Measurements from ENCODE around the gene DAB1. TPM values are rescaled to one million over a fixed set of nuclear protein-coding genes. Genes with fewer than 3 reads are reported as not detected.

The DAB1 gene
- total and polyA plus RNA-seq, 2 of the 8 experiments (the other 6 are each of a cell fraction or from before 2014, with no cell fraction given): 4.4 to 11.8 TPM

DNA sequence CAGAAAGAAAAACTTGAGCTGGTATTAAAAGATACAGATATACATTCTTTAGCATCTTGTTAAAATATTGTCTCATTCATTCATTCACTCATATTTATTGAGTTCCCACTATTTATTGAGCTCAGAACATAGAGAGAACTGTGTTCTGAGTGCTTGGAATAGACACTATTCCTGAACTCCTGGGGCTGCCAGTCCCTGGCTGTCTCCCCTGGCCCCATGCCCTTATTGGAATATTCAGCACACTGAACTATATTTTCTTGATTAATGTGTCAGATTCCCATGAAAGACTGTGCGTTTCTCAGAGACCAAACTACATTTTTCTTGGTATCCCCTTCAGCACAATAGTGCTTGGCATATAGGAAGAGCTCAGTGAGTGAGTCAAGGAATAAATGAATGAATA, 44.0 kb upstream of the DAB1 start (continued):
- TF ChIP-seq, protein P1, sequence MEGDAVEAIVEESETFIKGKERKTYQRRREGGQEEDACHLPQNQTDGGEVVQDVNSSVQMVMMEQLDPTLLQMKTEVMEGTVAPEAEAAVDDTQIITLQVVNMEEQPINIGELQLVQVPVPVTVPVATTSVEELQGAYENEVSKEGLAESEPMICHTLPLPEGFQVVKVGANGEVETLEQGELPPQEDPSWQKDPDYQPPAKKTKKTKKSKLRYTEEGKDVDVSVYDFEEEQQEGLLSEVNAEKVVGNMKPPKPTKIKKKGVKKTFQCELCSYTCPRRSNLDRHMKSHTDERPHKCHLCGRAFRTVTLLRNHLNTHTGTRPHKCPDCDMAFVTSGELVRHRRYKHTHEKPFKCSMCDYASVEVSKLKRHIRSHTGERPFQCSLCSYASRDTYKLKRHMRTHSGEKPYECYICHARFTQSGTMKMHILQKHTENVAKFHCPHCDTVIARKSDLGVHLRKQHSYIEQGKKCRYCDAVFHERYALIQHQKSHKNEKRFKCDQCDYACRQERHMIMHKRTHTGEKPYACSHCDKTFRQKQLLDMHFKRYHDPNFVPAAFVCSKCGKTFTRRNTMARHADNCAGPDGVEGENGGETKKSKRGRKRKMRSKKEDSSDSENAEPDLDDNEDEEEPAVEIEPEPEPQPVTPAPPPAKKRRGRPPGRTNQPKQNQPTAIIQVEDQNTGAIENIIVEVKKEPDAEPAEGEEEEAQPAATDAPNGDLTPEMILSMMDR (IDR thresholded peaks at IDR 0.05; ENCODE audit: control extremely low read depth in 1 of 3, insufficient read depth in 1 of 3, low read depth in 1 of 3, low read length in 3 of 3): no peak
- no peak for TF ChIP-seq KDM1A (IDR thresholded peaks at IDR 0.05; ENCODE audit: borderline replicate concordance, low read length)
- TF ChIP-seq MAFK (IDR thresholded peaks at IDR 0.05; ENCODE audit: low read depth, low read length): no peak
- no peak for TF ChIP-seq HDAC2 (IDR thresholded peaks at IDR 0.05; ENCODE audit: borderline replicate concordance in 1 of 2, low read depth in 2 of 2, low read length in 2 of 2)
- TF ChIP-seq POLR2AphosphoS5 (IDR thresholded peaks at IDR 0.05; ENCODE audit: low read depth, low read length): no peak

Data from H1 (cell line).